T47D (cell line): ENCODE results near the gene PTPRCAP.

ENCODE experiments used
- DNase-seq, 2 experiments: peaks; one replicate each; pipeline versions ENCODE4 v3.0.0 to v3.0.0-alpha.2; 2011 to 2012; ENCODE audit warnings: low read depth in 1 of 2, low spot score in 1 of 2
- JUND ChIP-seq: IDR thresholded peaks from 2 replicates; pipeline ENCODE4 v1.6.1; 2012; ENCODE audit warnings: low read depth
- in situ Hi-C: cut with HindIII; loops from 2 replicates; pipeline ENCODE4 v1.10.0; 2016; ENCODE audit warnings: low sequenced_read_pairs, low pct_unique_long_range_greater_than_20kb

PTPRCAP gene

GRCh38 chr11:67422891-67423290 is 14.6 kb downstream of the PTPRCAP start:
- no peak for TF ChIP-seq JUND
- DNase-seq: no peak
- in situ Hi-C loops: no loop called here

GRCh38 chr11:67421430-67422031 is 16.0 kb downstream of the PTPRCAP start:
- in situ Hi-C loops: no loop called here
- DNase-seq: no peak
- TF ChIP-seq JUND: no peak

GRCh38 chr11:67420646-67421429 is 16.6 kb downstream of the PTPRCAP start:
- DNase-seq: peak; percentile 97 to 98
- in situ Hi-C loops: no loop called here
- TF ChIP-seq JUND: no peak

- in situ Hi-C loops: no loop called here
- no peak for TF ChIP-seq JUND
- no peak for DNase-seq
These were observed 17.3 kb downstream of the PTPRCAP start for GRCh38 chr11:67420147-67420645.

GRCh38 chr11:67419325-67420049 is 18.0 kb downstream of the PTPRCAP start:
- no peak for DNase-seq
- TF ChIP-seq JUND: no peak
- in situ Hi-C loops: no loop called here

GRCh38 chr11:67418476-67419281 is 18.8 kb downstream of the PTPRCAP start:
- in situ Hi-C loops: no loop called here
- no peak for TF ChIP-seq JUND
- DNase-seq: no peak

- TF ChIP-seq JUND: no peak
- no peak for DNase-seq
- in situ Hi-C loops: no loop called here
These were observed 20.1 kb downstream of the PTPRCAP start for GRCh38 chr11:67417425-67417824.

- in situ Hi-C loops: no loop called here
- DNase-seq: peak in 1 of 2 experiments; percentile 74
- TF ChIP-seq JUND: no peak
These were observed 20.8 kb downstream of the PTPRCAP start for GRCh38 chr11:67416416-67417335.

- in situ Hi-C loops: no loop called here
- TF ChIP-seq JUND: no peak
- DNase-seq: no peak
These were observed 21.8 kb downstream of the PTPRCAP start, which contains the start of gene CARNS1 for GRCh38 chr11:67415501-67416304. Gene CARNS1, plus strand, starts transcription at chr11:67415678. Its CDS starts 522 bp downstream, at chr11:67416200.

- TF ChIP-seq JUND: no peak
- DNase-seq: no peak
- in situ Hi-C loops: no loop called here
These were observed 24.1 kb downstream of the PTPRCAP start for GRCh38 chr11:67413266-67413849.
